H1 (cell line): ENCODE measurements around the gene HDAC6.

Experiments
- SIX5 ChIP-seq: IDR thresholded peaks from 2 replicates; pipeline ENCODE4 v1.6.1; 2011; ENCODE audit warnings: mild to moderate bottlenecking, low read depth, low read length
- YY1 ChIP-seq: IDR thresholded peaks from 2 replicates; pipeline ENCODE4 v1.6.1; 2011; ENCODE audit warnings: low read depth, mild to moderate bottlenecking, low read length

GRCh38 chrX:48785540-48786214, 16.2 kb upstream of the HDAC6 start:
- no peak for TF ChIP-seq SIX5
- TF ChIP-seq YY1 = no peak
